HG03432 (cell line): ENCODE measurements around the gene ERCC4.

Source experiments
- ATAC-seq: cut with Tn5 transposase; IDR thresholded peaks from one replicate; pipeline ENCODE4 v1.9.1; 2021; ENCODE audit warnings: mild to moderate bottlenecking, moderate library complexity; ENCODE audit not compliant: unreplicated experiment

The ERCC4 gene

DNA sequence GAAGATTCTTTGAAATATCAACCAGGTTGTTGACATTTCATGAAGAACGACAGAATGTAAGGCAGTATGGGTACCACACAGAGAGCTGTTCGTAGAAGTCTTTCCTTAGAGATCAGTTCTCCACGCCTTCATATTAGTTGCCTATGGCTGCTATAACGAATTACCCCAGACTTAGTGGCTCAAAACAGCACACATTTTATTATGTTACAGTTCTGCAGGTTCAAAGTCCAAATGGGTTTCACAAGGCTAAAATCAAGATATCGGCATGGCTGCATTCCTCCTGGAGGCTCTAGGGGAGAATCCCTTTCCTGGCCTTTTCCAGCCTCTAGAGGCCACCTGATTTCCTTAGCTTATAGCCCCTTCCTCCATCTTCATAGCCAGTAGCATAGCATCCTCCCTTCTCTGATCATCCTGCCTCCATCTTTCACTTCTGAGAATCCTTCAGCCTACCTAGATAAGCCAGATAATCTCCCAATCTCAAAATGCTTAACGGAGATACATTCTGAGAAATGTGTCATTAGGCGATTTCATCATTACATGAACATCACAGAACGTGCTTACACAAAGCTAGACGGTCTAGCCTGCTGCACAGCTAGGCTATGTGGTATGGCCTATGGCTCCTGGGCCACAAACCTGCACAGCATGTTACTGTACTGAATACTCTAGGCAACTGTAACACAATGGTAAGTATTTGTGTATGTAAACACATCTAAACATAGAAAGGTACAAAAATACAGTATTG lies 26.0 kb downstream of the ERCC4 start:
- no peak for ATAC-seq

DNA sequence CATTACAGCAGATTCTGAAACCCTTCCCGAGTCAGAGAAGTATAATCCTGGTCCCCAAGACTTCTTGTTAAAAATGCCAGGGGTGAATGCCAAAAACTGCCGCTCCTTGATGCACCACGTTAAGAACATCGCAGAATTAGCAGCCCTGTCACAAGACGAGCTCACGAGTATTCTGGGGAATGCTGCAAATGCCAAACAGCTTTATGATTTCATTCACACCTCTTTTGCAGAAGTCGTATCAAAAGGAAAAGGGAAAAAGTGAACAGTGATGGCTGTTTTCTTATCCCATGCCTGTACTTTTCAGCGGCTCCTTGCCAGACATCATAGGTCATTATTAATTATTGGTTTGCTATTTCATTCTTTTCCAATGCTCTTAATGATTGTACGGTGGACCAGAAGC lies 28.1 kb downstream of the ERCC4 start:
- no peak for ATAC-seq

DNA sequence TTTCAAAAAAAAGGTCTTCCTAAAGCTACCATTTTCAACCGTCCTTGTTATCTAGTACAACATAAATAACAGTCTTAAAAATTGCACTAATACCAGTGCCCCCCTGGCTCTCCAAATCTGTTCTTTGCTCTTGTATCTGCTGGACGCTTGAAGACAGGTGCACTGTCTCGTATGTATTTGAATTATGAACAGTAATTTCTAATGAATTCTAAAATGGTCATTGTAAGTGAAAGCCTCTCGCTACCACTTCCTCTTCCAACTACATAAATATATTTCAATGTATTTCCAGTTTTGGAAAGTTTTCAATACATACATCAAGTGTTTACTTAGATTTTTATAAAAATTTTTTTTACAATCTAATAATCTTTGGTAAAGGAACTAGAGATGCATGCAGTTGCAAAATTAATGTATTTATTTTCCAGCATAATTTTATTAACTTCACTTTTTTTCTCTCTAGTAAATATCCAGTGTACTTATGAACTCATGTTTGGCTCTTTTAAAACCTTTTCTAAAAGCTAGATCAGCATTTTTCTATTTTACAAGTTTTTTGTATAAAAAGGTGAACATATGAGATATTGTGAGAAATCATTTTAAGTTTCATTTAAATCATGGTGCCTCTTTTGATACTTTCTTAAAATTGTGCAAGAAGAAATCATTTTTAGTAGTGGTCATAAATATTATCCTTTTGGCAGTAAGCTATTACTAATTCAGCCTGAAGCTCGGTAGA lies 31.0 kb downstream of the ERCC4 start:
- ATAC-seq: no peak

DNA sequence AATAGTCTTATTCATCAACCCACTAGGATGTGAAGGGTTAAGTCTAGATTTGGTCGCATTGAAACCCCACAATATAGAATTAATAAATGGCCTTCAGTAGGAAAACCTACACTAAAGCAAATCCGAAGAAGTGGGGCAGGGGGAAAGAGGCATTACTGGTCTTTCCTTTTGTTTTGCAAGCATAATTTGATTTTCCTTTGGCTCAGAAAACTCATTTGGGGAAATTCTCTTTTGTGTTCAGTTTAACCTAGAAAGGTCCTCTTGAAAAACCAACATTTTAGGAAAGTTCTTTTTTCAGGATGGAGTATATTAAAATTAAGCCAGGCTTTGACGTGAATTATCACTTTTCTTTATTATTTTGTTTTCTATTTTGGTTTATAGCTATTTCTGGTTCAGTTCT lies 31.7 kb downstream of the ERCC4 start:
- ATAC-seq: no peak

DNA sequence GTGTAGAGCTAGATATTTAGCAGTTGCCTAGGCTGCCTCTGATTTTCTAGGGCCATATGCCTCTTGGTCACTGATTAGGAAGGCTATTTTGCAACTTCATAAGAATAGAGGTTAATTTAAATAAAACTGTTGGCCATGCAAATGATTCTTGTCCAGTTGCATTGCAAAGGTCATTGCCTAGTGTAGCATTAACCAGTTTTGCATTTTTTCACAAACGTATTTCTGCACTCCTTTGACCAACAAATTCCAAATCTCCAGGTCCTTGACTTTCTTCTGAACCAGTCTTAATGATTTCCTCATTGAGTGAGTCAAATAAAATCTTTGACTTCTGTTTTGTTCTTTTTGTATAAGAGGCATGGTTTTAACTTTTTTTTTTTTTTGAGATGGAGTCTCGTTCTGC lies 33.5 kb downstream of the ERCC4 start:
- no peak for ATAC-seq

DNA sequence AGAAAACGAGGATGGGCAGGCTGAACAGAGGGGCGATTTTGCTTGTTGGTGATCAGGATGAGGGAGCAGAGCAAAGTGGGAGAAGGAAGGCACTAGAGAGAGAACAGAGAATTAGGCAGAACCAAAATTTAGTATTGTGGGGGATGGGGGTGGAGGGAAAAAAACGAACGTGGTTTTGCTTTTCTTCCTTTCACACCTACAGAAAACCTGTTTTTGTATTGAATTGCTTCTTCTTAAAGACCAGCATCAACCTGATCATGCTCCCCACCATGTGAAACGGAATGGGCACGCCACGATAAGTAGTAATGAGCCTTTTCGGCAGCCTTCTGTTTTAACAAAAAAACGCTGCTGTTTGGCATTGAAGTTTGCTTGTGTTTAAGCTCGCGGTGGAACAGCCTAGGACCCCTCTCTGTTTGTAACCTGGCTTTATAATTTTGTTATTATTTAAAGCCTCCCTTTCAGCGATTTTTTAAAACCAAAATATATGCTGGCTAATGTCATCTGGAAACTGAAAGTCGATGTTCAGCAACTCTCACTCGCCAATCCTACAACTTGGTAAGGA lies 36.8 kb downstream of the ERCC4 start:
- ATAC-seq: no peak

DNA sequence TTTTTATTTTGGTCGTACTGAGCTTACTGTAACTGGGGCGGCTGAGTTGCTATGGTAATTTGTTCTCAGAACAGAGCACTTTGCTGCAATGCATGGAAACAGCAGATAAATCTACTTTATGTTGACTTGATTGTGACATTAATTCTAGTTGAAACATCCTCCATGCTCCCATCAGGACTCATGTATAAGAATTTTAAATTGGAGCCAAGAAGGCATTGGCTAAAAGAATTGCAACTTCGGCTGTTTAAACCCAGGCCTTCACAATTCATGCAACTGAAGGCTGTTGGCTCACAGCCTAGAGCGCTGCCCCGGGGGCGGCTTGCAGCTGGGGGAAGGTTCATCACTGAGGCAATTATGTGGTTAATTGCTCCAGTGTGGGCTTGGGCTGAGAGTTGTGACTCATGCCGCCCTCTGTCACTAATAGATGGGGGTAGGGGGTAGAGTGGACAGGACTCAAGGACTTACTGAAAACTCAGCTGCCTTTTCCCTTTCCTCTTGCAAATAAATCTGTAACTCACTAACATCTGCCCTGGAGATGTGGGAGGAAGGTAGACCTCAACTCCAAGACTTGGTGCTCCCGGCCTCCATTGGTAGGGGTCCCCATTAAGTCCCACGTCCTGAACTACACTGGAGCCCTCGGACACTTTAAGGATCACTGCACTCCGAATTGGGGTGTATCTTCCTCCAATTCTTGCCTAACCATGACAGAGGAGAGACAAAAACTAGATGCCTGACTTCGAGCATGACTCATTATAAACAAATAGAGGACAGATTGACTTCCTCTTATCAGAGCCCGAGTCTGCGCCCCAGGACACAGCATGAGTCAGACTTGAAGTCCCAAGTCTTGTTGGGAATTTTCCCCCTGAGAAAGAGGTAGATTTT lies 37.5 kb downstream of the ERCC4 start:
- ATAC-seq: peak; percentile 83

DNA sequence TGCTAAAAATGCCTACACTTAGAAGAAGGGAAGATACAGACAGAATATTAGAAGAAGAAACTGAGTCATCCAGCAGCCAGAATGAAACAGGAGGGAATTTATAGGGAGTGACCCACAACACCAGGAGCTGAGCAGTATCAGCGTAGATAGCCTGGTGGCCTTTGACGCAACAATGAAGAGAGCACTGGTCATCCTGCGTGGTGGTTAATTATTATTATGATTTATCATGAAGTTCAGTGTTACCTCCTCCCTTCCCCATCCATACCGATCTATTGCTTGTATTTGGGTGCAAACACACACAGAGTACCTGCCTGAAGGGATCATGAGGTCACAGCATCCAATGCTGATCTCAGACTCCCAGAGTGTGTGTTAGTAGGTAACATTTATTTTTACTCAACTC lies 38.5 kb downstream of the ERCC4 start:
- ATAC-seq: no peak

DNA sequence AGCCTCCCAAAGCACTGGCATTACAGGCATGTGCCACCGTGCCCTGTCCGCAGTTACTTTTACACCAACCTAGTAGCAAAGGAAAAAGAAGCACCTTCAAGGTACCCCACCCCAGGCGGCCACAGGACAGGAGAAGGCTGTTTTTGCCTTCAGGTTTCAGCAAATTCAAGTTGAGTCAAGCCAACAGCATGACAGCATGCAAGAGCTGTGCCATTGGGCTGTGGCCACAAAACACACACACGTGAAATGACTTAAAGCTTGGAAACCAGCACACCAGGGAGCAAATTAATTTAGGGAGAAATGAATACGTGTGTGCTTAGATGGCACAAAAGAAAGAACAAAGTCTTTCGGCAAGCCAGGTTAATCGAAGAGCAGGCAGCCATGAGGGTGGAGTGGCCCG lies 39.7 kb downstream of the ERCC4 start:
- no peak for ATAC-seq

DNA sequence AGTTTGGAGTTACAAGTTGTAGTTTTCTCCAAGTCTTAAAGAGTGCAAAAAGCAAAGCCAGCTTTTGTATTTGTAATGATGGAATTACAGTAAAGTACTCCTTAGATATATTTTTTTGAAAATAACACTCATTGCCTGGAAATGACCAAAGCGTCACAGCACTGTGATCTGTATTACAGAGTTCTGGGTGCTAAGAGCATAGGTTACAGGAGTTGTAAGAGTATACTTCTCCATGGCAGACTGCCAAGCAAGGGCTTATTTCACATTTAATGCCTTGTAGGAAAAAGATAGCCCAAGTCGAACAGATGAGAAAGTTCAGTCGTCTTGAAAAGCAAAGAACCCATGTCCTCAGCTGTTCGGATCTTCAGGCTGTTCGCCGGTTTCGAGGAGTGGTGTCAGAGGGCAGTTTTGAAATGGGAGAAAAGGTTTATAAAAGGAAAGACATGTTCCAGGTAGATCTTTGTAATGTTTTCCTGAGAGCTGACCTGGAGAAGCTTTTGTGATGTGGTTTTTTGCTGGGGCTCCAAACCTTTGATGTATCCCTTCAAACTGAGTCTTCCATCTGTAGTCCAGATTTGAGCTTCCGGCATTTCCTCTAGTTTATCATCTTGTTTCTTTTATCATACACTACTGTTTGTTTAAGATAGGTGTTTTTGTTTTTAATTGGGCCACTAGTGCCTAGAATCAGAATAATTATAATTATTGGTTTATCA lies 41.3 kb downstream of the ERCC4 start:
- ATAC-seq: no peak

DNA sequence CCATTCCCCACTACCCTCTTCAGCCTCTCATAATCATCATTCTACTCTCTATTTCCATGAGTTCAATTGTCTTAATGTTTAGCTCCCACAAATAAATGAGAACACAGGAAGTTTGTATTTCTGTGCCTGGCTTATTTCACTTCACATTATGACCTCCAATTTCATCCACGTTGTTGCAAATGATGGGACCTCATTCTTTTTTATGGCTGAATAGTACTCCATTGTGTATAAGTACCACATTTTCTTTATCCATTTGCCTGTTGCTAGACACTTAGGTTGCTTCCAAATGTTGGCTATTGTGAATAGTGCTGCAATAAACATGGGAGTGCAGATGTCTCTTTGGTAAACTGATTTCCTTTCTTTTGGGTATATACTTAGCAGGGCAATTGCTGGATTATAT lies 42.3 kb downstream of the ERCC4 start:
- no peak for ATAC-seq

DNA sequence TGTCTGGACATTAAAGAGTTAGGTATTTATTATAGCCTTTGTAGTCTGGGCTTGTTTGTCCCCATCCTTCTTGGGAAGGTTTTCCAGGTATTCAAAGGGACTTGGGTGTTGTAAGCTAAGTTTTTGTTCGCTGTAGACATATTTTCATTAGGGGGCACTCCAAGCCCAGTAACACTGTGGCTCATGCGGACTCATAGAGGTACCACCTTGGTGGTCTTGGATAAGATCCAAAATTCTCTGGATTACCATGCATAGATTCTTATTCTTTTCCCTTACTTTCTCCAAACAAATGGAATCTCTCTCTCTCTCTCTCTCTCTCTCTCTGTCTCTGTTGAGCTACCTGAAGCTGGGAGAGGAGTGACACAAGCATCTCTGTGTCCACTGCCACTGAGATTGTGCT lies 48.9 kb downstream of the ERCC4 start:
- no peak for ATAC-seq

DNA sequence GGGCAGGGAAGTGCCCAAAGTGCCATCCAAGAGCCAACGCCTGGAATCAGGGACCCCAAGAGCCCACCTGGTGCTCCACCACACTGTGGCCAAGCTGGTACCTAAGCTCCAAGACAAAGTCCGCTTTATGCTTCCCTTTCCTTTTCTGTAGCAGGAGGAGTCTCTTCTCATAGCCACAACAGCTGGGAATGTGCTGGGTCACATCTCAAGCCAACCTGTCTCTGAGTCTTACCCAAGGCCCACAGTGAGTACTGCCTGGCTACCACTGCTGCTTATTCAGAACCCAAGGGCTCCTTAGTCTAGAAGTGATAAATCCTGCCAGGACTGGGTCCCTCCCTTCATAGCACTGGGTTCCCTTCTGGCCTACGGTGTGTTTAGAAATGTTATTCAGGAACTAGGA lies 49.8 kb downstream of the ERCC4 start:
- ATAC-seq: no peak

DNA sequence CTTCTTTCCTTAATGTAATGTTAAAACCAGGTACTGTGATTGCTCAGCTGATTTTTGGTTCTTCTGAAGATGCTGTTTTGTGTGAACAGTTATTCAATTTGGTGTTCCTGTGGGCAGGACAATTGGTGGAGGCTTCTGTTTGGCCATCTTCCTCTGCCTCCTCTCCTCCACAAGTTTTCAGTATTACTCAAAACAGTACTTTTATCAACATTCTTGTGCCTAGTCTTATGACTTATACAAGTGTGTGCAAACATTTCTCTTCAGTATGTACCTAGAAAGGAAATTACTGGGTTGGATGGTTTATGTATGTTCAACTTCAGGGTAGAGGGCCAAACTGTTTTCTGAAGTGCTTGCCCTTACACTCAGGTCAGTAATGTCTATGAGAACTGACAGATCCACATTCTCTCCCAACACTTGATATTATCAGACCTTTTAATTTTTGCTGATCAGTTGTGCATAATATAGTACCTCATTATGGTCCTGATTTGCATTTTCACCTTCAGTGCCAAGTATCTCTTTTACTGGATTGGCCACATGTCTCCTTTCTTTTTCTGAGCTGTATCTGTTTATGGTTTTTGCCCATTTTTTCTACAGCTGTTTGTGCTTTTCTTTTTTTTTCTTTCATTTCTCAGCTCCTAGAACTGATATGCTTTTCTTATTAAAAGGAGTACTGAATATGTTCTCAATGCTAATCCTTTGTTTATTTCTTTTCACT lies 50.9 kb downstream of the ERCC4 start:
- ATAC-seq: no peak

DNA sequence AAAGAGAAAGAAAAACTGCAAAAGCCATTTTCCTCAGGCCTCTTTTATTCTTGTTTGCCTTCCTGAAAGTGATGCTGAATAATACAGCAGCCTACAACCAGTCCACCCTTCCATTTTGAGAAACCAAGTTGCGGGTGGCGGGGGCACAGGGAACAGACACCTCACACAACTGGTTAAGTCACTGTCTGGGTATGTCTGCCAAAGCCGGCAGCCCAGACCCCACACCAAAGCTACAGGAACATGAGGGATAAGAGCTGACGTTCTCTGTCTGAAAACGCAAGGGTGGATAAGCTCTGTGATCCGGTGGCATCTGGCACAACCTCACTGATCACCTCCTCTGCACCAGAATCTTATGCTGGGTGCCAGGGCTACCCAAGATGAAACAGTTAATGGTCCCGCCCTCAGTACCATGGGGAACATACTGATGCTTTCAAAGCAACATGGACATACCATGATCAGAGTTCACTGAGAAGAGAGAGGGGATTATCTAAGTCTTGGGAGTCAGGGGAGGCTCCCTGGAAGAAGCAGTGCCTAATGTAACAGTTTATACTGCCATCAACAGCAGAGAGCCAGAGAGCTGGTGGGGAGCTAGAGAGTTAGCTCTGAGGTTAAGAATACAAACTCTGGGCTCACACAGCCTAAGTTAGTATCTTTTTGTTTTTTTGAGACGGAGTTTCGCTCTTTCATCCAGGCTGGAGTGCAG lies 53.5 kb downstream of the ERCC4 start:
- no peak for ATAC-seq

DNA sequence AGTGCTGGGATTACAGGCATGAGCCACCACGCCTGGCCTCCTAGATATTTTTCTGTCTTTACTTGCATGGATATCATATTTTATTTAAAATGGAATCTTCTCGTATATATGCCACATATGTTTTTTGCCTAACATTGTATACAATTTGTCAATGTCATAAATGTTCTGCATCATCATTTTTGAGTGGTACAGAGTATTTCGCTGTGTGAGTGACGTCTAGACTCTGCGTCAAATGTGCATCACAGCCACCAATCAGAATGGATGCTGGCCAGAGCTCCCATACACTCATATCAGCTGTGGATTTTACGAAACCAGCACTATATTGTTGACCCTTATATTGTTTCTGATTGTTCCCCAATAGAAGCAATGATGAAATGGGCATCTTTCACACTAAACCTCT lies 57.2 kb downstream of the ERCC4 start:
- ATAC-seq: no peak

DNA sequence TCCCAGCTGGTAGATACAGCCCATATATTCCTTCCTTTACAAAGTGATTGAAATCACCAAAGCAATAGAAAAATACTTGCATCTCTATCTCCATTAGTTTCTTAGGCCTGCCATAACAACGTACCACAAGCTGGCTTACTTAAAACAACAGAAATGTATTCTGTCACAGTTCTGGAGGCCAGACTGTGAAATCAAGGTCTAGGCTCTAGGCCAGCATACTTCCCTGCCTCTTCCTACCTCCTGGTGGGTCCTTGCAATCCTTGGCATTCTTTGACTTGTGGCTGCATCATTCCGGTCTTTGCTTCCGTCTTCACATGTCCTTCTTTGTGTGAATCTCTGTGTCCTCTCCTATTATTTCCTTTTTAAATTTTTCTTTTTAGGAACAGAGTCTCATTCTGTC lies 62.5 kb downstream of the ERCC4 start:
- ATAC-seq: no peak

DNA sequence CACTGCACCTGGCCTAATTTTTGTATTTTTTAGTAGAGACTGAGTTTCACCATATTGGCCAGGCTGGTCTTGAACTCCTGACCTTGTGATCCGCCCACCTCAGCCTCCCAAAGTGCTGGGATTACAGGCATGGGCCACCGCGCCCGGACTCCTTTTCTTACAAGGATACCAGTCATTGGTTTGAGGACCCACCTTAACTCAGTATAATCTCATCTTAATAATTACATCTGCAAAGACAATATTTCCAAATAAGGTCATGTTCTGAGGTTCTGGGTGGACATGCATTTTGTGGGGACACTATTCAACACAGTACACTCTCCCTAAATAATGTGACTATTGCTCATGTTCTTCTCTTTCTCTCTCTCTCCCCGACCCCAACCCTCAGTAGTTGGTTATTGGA lies 63.7 kb downstream of the ERCC4 start:
- ATAC-seq: no peak

DNA sequence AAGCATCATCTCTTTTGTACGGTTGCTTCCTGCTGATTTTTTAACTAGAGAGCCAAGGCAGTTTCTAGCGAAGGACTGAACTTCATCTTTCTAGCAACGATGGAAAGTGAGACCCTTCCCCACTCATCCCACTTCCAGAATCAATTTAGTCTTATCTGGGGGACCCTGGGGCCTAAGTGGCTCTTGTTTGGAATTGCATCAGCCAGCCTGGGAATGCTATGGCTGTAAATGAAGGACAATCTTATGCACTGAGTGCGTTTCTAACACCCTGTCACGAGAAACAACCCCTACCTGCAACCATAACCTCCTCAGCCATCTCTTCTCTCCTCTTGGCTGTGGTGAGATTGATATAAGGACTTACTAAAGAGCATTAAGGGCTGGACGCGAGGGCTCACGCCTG lies 64.8 kb downstream of the ERCC4 start:
- no peak for ATAC-seq

DNA sequence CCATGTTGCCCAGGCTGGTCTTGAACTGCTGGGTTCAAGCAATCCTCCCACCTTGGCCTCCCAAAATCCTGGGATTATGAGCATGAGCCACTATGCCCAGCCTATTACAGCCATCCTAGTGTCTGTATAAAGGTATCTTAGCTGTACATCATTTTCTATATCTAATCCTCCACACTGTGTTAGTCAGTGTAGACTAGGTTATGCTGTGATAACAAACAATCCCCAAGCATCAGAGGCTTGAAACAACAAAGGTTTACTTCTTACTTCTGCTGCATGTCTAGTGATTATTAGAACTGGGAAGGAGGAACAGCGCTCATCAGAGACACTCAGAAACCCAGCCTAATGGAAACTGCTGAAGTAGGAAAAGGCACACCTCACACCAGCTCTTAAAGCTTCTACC lies 68.1 kb downstream of the ERCC4 start:
- ATAC-seq: no peak
